Esophagus squamous epithelium (tissue), 5 donors: ENCODE measurements around the gene MBD3L2B. TPM values are rescaled to one million over a fixed set of nuclear protein-coding genes. Genes with fewer than 3 reads are reported as not detected.

Source experiments
- DNase-seq: peaks from one replicate; lab custom pipeline; 2025; lab: John Stamatoyannopoulos, UW
- H3K27ac ChIP-seq, 4 donors: fragments of 200-600 bp; sonication (generic); one replicate each; pipeline ENCODE4 v1.5.1; 2016 to 2019; ENCODE audit warnings: mild to moderate bottlenecking in 1 of 4
- H3K27me3 ChIP-seq, 4 donors: fragments of 200-600 bp; sonication (generic); 1 replicate in 3 of 4; 2 replicates in 1 of 4; pipeline versions ENCODE4 v1.5.1 to v1.6.0; 2017 to 2021; ENCODE audit warnings: antibody characterized with exemption in 1 of 4
- H3K36me3 ChIP-seq, 3 donors: fragments of 200-600 bp; sonication (generic); one replicate each; pipeline ENCODE4 v1.5.1; 2016 to 2019
- H3K4me1 ChIP-seq, 3 donors: fragments of 200-600 bp; sonication (generic); one replicate each; pipeline ENCODE4 v1.5.1; 2017 to 2019
- H3K4me3 ChIP-seq, 4 donors: fragments of 200-600 bp; sonication (generic); 1 replicate in 3 of 4; 2 replicates in 1 of 4; pipeline ENCODE4 v1.5.1; 2016 to 2019; ENCODE audit warnings: mild to moderate bottlenecking in 2 of 4, moderate library complexity in 1 of 4
- H3K9me3 ChIP-seq, 3 donors: fragments of 200-600 bp; sonication (generic); one replicate each; pipeline ENCODE4 v1.5.1; 2016 to 2019
- POLR2A ChIP-seq, 4 donors: fragments of 450-650 bp; IDR thresholded peaks; one replicate each; pipeline ENCODE4 v1.6.1; 2017; ENCODE audit warnings: antibody characterized with exemption in 4 of 4, mild to moderate bottlenecking in 4 of 4, moderate library complexity in 3 of 4
- WGBS, 2 donors: methylation state at CpG; one replicate each; pipeline ENCODE4 v1.1.5; 2018; 5-methylcytosine and 5-hydroxymethylcytosine counted together
- intact Hi-C: fragments of 100-400 bp; cut with DNase I; formaldehyde crosslinking; loops from one replicate; pipeline ENCODE4 v1.15.0; 2022
- total RNA-seq, 4 donors: library from RNA; depleted of rRNA; stranded (reverse); fragments of >200 nt; gene quantifications; one replicate each; pipeline ENCODE4 v1.1.0, GENCODE V29; 2016
- TF ChIP-seq, protein P1 (sequence below), 6 experiments: fragments of 450-650 bp in 4 of 6; fragments of 200-600 bp in 2 of 6; sonication (generic) in 2 of 6; IDR thresholded peaks; one replicate each; pipeline ENCODE4 v1.5.1; 2016 to 2019; ENCODE audit warnings: antibody characterized with exemption in 6 of 6, mild to moderate bottlenecking in 4 of 6, moderate library complexity in 4 of 6
- donor health status: DM: yes; HTN: yes; CAD: no.

MBD3L2B gene
- total RNA-seq, 4 donors from 2014 or later: not detected

DNA sequence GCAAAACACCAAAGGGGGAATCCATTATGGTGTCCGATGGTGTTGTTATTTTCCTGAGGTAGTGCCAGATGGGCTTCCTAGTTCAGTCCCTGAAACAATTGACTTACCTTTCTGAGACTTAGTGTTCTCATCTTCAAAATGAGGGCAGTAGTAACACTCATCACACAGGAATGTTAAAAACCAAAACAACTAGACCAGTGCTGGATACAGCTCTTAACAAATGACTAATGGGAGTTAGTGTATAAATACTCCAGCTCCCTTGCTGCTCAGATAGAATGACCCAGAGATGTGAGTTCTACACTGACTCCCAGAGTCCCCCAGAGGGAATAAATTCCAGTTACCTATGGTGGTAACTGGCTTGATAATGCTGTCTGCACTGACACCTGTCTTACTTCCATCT, 49.9 kb downstream of the MBD3L2B start:
- DNase-seq: no peak
- Histone ChIP-seq H3K4me1 (no peaks in the 10 kb centered on the region), H3K27me3 (peaks cover 0 to 15% (median 0%) of the 10 kb centered on the region in 4 donors), H3K36me3 (no peaks in the 10 kb centered on the region), H3K4me3 (no peak overlapping the region), H3K27ac (no peak overlapping the region), H3K9me3 (no peaks in the 10 kb centered on the region)
- intact Hi-C loops: no loop called here
- 60 to 79% methylated on average over 1 of the region's 1 CpG for WGBS, 2 donors
- TF ChIP-seq, protein P1, sequence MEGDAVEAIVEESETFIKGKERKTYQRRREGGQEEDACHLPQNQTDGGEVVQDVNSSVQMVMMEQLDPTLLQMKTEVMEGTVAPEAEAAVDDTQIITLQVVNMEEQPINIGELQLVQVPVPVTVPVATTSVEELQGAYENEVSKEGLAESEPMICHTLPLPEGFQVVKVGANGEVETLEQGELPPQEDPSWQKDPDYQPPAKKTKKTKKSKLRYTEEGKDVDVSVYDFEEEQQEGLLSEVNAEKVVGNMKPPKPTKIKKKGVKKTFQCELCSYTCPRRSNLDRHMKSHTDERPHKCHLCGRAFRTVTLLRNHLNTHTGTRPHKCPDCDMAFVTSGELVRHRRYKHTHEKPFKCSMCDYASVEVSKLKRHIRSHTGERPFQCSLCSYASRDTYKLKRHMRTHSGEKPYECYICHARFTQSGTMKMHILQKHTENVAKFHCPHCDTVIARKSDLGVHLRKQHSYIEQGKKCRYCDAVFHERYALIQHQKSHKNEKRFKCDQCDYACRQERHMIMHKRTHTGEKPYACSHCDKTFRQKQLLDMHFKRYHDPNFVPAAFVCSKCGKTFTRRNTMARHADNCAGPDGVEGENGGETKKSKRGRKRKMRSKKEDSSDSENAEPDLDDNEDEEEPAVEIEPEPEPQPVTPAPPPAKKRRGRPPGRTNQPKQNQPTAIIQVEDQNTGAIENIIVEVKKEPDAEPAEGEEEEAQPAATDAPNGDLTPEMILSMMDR (IDR thresholded peaks at IDR 0.05): no peak
- TF ChIP-seq POLR2A (IDR thresholded peaks at IDR 0.05): no peak

DNA sequence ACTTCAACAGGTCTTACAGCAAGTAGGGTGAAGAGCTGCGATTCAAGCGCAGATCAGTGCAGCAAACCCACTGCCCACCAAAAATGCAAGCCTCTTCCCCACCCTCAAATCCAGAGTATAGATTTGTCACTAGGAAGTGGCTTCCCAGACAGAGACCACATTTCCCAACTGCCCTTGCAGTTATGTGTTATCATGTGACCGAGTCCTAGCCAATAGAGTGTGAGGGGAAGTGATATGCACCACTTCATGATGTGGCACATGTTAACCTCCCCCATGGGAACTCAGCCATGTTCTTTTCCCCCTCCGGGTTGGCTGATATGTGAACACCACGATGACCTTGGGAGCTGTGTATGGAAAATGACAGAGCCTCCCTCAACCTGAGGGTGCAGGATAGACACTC, 50.8 kb downstream of the MBD3L2B start:
- no peak for TF ChIP-seq POLR2A (IDR thresholded peaks at IDR 0.05)
- TF ChIP-seq, protein P1 (IDR thresholded peaks at IDR 0.05): no peak
- no peak for DNase-seq
- no peaks in the 10 kb centered on the region for H3K36me3 ChIP-seq
- H3K27ac ChIP-seq: no peak overlapping the region
- peaks cover 0 to 15% (median 0%) of the 10 kb centered on the region in 4 donors for H3K27me3 ChIP-seq
- 79 to 84% methylated on average over 3 to 5 of the region's 5 CpGs for WGBS, 2 donors
- intact Hi-C loops: no loop called here
- H3K9me3 ChIP-seq: no peaks in the 10 kb centered on the region
- no peaks in the 10 kb centered on the region for H3K4me1 ChIP-seq
- H3K4me3 ChIP-seq: no peak overlapping the region

DNA sequence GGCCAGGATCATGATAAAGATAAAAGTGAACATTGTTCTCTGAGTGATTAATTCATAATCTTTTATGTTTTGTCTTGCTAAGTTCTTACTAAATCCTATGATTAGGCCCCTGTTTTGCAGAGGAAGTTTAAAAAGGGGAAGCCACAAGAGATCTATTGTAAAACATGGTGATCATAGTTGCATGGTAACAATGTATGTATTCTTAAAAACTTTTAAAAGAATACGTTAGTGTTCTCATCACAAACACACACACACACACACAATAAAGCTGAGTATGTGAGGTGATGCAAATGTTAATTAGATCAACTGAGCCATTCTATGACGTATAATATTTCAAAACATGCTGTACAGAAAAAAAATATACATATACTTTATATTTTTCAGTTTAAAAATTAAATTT, 51.2 kb downstream of the MBD3L2B start:
- H3K27ac ChIP-seq: no peak overlapping the region
- no peak for DNase-seq
- H3K4me1 ChIP-seq: no peaks in the 10 kb centered on the region
- H3K36me3 ChIP-seq: no peaks in the 10 kb centered on the region
- intact Hi-C loops: no loop called here
- TF ChIP-seq, protein P1 (IDR thresholded peaks at IDR 0.05): no peak
- TF ChIP-seq POLR2A (IDR thresholded peaks at IDR 0.05): no peak
- WGBS, 2 donors: 33 to 43% methylated on average over 2 of the region's 2 CpGs
- H3K27me3 ChIP-seq: peaks cover 0 to 13% (median 0%) of the 10 kb centered on the region in 4 donors
- no peaks in the 10 kb centered on the region for H3K9me3 ChIP-seq
- H3K4me3 ChIP-seq: no peak overlapping the region

DNA sequence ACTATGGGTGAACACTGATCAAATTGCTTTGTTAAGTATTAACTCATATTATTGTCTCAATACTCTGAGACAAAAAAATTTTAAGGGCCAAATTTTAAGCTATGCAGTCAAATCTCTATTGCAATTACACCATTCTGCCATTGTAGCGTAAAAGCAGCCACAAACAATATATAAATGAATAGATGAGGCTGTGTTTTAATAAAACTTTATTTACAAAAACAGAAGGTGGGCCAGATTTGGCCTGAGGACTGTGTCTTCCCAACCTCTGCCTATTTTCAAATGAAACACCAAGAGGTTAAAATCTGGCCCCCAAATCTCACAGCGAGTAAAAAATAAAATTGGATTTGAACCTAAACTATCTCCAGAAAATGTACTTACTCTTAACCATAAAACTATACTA, 51.7 kb downstream of the MBD3L2B start:
- no peak for DNase-seq
- intact Hi-C loops: no loop called here
- H3K4me1 ChIP-seq: no peaks in the 10 kb centered on the region
- H3K27me3 ChIP-seq: peaks cover 0 to 8% (median 0%) of the 10 kb centered on the region in 4 donors
- 68 to 69% methylated on average over 2 of the region's 2 CpGs for WGBS, 2 donors
- H3K36me3 ChIP-seq: no peaks in the 10 kb centered on the region
- H3K9me3 ChIP-seq: no peaks in the 10 kb centered on the region
- no peak overlapping the region for H3K27ac ChIP-seq
- no peak overlapping the region for H3K4me3 ChIP-seq
- no peak for TF ChIP-seq POLR2A (IDR thresholded peaks at IDR 0.05)
- TF ChIP-seq, protein P1 (IDR thresholded peaks at IDR 0.05): no peak

Other genes starting within 250 kb of the MBD3L2B start
- gene VAV1, start 248.7 kb downstream of the MBD3L2B start, total RNA-seq: 1 to 10 TPM in 3 of 4 donors, under 1 TPM in 1; 0.83 to 7.6 (median 3.6) TPM
- under 1 TPM in 1 of 4 donors, not detected in 3; 0.38 TPM for gene ADGRE1, start 133.9 kb downstream of the MBD3L2B start, total RNA-seq
- gene MBD3L5, start 9.1 kb upstream of the MBD3L2B start, total RNA-seq: not detected
- not detected for gene MBD3L4, start 18.7 kb upstream of the MBD3L2B start, total RNA-seq
- not detected for gene MBD3L2, start 27.9 kb upstream of the MBD3L2B start, total RNA-seq
- not detected for gene MBD3L3, start 37.2 kb upstream of the MBD3L2B start, total RNA-seq
- 10 to 100 TPM in 1 of 4 donors, 1 to 10 TPM in 3; 3.7 to 10.1 (median 6.8) TPM for gene ZNF557, start 48.3 kb upstream of the MBD3L2B start, total RNA-seq